GM12874 (cell line): ENCODE measurements around the gene ATP1B4.

Experiments used
- CTCF ChIP-seq: IDR thresholded peaks from 2 replicates; pipeline ENCODE4 v1.5.1; 2011; ENCODE audit warnings: low read depth, mild to moderate bottlenecking, control low read depth, low read length, moderate library complexity; ENCODE audit not compliant: insufficient read depth

Gene ATP1B4

GRCh38 chrX:120358737-120359456, 3.0 kb upstream of the ATP1B4 start:
- TF ChIP-seq CTCF, result no peak

- TF ChIP-seq CTCF, result peak; percentile 63
Measured at GRCh38 chrX:120365320-120365719, 3.4 kb downstream of the ATP1B4 start.

GRCh38 chrX:120365968-120366367, 4.1 kb downstream of the ATP1B4 start:
- no peak for TF ChIP-seq CTCF

GRCh38 chrX:120366794-120367193, 4.9 kb downstream of the ATP1B4 start:
- TF ChIP-seq CTCF, result no peak

GRCh38 chrX:120367402-120368109, 5.7 kb downstream of the ATP1B4 start:
- TF ChIP-seq CTCF, result no peak

GRCh38 chrX:120372667-120373370, 10.9 kb downstream of the ATP1B4 start:
- no peak for TF ChIP-seq CTCF

GRCh38 chrX:120377179-120377578, 15.3 kb downstream of the ATP1B4 start:
- no peak for TF ChIP-seq CTCF
